Muscle of leg (tissue), 11 donors: ENCODE data around the gene MDFI. TPM values are rescaled to one million over a fixed set of nuclear protein-coding genes. Genes with fewer than 3 reads are reported as not detected.

Experiments
- DNase-seq: peaks from one replicate; pipeline ENCODE4 v3.0.0; 2013
- H3K27ac ChIP-seq: one replicate; pipeline ENCODE4 v1.5.1; 2013; ENCODE audit warnings: mild to moderate bottlenecking, low read length, control low read depth
- H3K27me3 ChIP-seq: one replicate; pipeline ENCODE4 v1.6.1; 2013; ENCODE audit warnings: low read length; ENCODE audit not compliant: control insufficient read depth, insufficient read depth
- H3K36me3 ChIP-seq: one replicate; pipeline ENCODE4 v1.6.1; 2013; ENCODE audit warnings: low read length; ENCODE audit not compliant: control insufficient read depth, insufficient read depth
- H3K4me1 ChIP-seq: one replicate; pipeline ENCODE4 v1.6.1; 2013; ENCODE audit warnings: low read length; ENCODE audit not compliant: control insufficient read depth, insufficient read depth
- H3K4me3 ChIP-seq: one replicate; pipeline ENCODE4 v1.5.1; 2013; ENCODE audit warnings: low read length, control low read depth
- H3K9me3 ChIP-seq: replicated peaks from 2 replicates; pipeline ENCODE4 v1.6.1; 2013; ENCODE audit warnings: low read depth, low read length; ENCODE audit not compliant: control insufficient read depth
- WGBS: methylation state at CpG from one replicate; pipeline ENCODE4 v1.1.5; 2013; ENCODE audit warnings: missing lambda C conversion rate; ENCODE audit not compliant: insufficient coverage; 5-methylcytosine and 5-hydroxymethylcytosine counted together
- polyA plus RNA-seq, 8 donors: library from polyadenylated mRNA; unstranded; fragments of 120-200 nt; gene quantifications; one replicate each; pipeline versions ENCODE4 v1.2.1 to v1.2.3, GENCODE V29; 2013; ENCODE audit warnings: inconsistent platforms in 1 of 8, low replicate concordance in 1 of 8; ENCODE audit not compliant: insufficient read length in 8 of 8, insufficient read depth in 1 of 8
- total RNA-seq: library from RNA; stranded (reverse); fragments of 120-200 nt; gene quantifications from one replicate; pipeline ENCODE4 v1.2.4, GENCODE V29; 2013

Gene MDFI
- total and polyA plus RNA-seq, 9 donors, result 47.7 to 86.3 (median 77.4) TPM

- no peak for DNase-seq
- H3K36me3 ChIP-seq, result no peaks in the 10 kb centered on the region
- 71% methylated on average over 7 of the region's 25 CpGs for WGBS
- no peaks in the 10 kb centered on the region for H3K9me3 ChIP-seq
- no peak overlapping the region for H3K4me3 ChIP-seq
- no peak overlapping the region for H3K27ac ChIP-seq
- peaks cover 35% of the 10 kb centered on the region for H3K4me1 ChIP-seq
- H3K27me3 ChIP-seq, result no peaks in the 10 kb centered on the region
Measured at GRCh38 chr6:41677124-41677921, 39.1 kb downstream of the MDFI start.

GRCh38 chr6:41678511-41679084, 40.3 kb downstream of the MDFI start:
- WGBS, result 67% methylated on average over 7 of the region's 8 CpGs
- no peak overlapping the region for H3K4me3 ChIP-seq
- H3K27me3 ChIP-seq, result no peaks in the 10 kb centered on the region
- DNase-seq, result no peak
- no peak overlapping the region for H3K27ac ChIP-seq
- H3K4me1 ChIP-seq, result peaks cover 42% of the 10 kb centered on the region
- H3K36me3 ChIP-seq, result no peaks in the 10 kb centered on the region
- no peaks in the 10 kb centered on the region for H3K9me3 ChIP-seq

- Histone ChIP-seq H3K27ac (no peak overlapping the region), H3K36me3 (peaks cover 1% of the 10 kb centered on the region), H3K4me3 (no peak overlapping the region), H3K4me1 (peaks cover 35% of the 10 kb centered on the region), H3K9me3 (no peaks in the 10 kb centered on the region), H3K27me3 (no peaks in the 10 kb centered on the region)
- no peak for DNase-seq
- WGBS, result no CpG with 5 or more reads among the region's 9 CpGs
Measured at GRCh38 chr6:41679696-41680095, 41.4 kb downstream of the MDFI start.

- Histone ChIP-seq H3K27me3 (no peaks in the 10 kb centered on the region), H3K9me3 (no peaks in the 10 kb centered on the region), H3K27ac (no peak overlapping the region), H3K4me1 (peaks cover 28% of the 10 kb centered on the region), H3K36me3 (peaks cover 6% of the 10 kb centered on the region), H3K4me3 (no peak overlapping the region)
- 42% methylated on average over 6 of the region's 11 CpGs for WGBS
- DNase-seq, result no peak
Measured at GRCh38 chr6:41680182-41680965, 42.1 kb downstream of the MDFI start.

- Histone ChIP-seq H3K9me3 (no peaks in the 10 kb centered on the region), H3K4me3 (no peak overlapping the region), H3K4me1 (peaks cover 21% of the 10 kb centered on the region), H3K36me3 (peaks cover 11% of the 10 kb centered on the region), H3K27me3 (no peaks in the 10 kb centered on the region), H3K27ac (no peak overlapping the region)
- DNase-seq, result peak; percentile 94
- 3% methylated on average over 4 of the region's 9 CpGs for WGBS
Measured at GRCh38 chr6:41682056-41682477, 43.8 kb downstream of the MDFI start.

- 41% methylated on average over 21 of the region's 31 CpGs for WGBS
- peak; percentile 36 for DNase-seq
- H3K27ac ChIP-seq, result peak overlapping the region; percentile 31
Measured at GRCh38 chr6:41682497-41683272, 44.4 kb downstream of the MDFI start.

GRCh38 chr6:41683273-41683522, 44.9 kb downstream of the MDFI start:
- Histone ChIP-seq H3K36me3 (peaks cover 18% of the 10 kb centered on the region), H3K9me3 (no peaks in the 10 kb centered on the region), H3K27me3 (no peaks in the 10 kb centered on the region), H3K4me3 (peak overlapping the region; percentile 47), H3K4me1 (peaks cover 21% of the 10 kb centered on the region), H3K27ac (peak overlapping the region; percentile 31)
- DNase-seq, result no peak
- 6% methylated on average over 18 of the region's 18 CpGs for WGBS

More at GRCh38 chr6:41682497-41683272, 44.4 kb downstream of the MDFI start:
- H3K4me1 ChIP-seq, result peaks cover 21% of the 10 kb centered on the region
- H3K36me3 ChIP-seq, result peaks cover 12% of the 10 kb centered on the region
- no peaks in the 10 kb centered on the region for H3K9me3 ChIP-seq
- H3K27me3 ChIP-seq, result no peaks in the 10 kb centered on the region
- peak overlapping the region; percentile 47 for H3K4me3 ChIP-seq

- 3% methylated on average over 32 of the region's 38 CpGs for WGBS
Measured at GRCh38 chr6:41683523-41684310, 45.4 kb downstream of the MDFI start.

GRCh38 chr6:41684311-41685180, 46.3 kb downstream of the MDFI start:
- Histone ChIP-seq H3K4me1 (peaks cover 21% of the 10 kb centered on the region), H3K4me3 (no peak overlapping the region), H3K9me3 (no peaks in the 10 kb centered on the region), H3K27ac (no peak overlapping the region), H3K27me3 (no peaks in the 10 kb centered on the region), H3K36me3 (peaks cover 19% of the 10 kb centered on the region)
- DNase-seq, result no peak
- WGBS, result 86% methylated on average over 19 of the region's 25 CpGs

More at GRCh38 chr6:41683523-41684310, 45.4 kb downstream of the MDFI start:
- Histone ChIP-seq H3K27me3 (no peaks in the 10 kb centered on the region), H3K27ac (peak overlapping the region; percentile 31), H3K4me3 (peak overlapping the region; percentile 47), H3K4me1 (peaks cover 21% of the 10 kb centered on the region), H3K36me3 (peaks cover 18% of the 10 kb centered on the region), H3K9me3 (no peaks in the 10 kb centered on the region)
- peak; percentile 87 for DNase-seq
